Keratinocyte (primary cell): ENCODE results near the gene R3HDM4. TPM values are rescaled to one million over a fixed set of nuclear protein-coding genes. Genes with fewer than 3 reads are reported as not detected.
A peak's percentile ranks its signal among the peaks of the same experiment; 100 is the strongest.

Experiments used
- DNase-seq: peaks from one replicate; pipeline ENCODE4 v3.0.0-alpha.2; 2011; ENCODE audit warnings: low read depth, missing footprints, low spot score
- FAIRE-seq: peaks from 2 replicates; lab custom pipeline; 2011; peaks lifted over from hg19 to GRCh38; lab: Jason Lieb, UNC
- H2AFZ ChIP-seq: 2 replicates; pipeline ENCODE4 v1.6.0; 2012; ENCODE audit warnings: low read length, control low read depth, inconsistent platforms; ENCODE audit not compliant: control insufficient read depth
- H3K27ac ChIP-seq: 2 replicates; pipeline ENCODE4 v1.5.1; 2011; ENCODE audit warnings: low read length; ENCODE audit not compliant: control insufficient read depth, insufficient read depth
- H3K27me3 ChIP-seq: 3 replicates; pipeline ENCODE4 v1.6.0; 2011; ENCODE audit warnings: low read length; ENCODE audit not compliant: control insufficient read depth, insufficient read depth; ENCODE audit errors: extremely low read depth
- H3K36me3 ChIP-seq, 2 experiments: 2 replicates in 1 of 2; 3 replicates in 1 of 2; pipeline ENCODE4 v1.5.1; 2011; ENCODE audit warnings: low read length in 2 of 2, mild to moderate bottlenecking in 1 of 2; ENCODE audit not compliant: control insufficient read depth in 2 of 2, insufficient read depth in 2 of 2; ENCODE audit errors: extremely low read depth in 1 of 2
- H3K4me1 ChIP-seq: 3 replicates; pipeline ENCODE4 v1.5.1; 2011; ENCODE audit warnings: low read length; ENCODE audit not compliant: control insufficient read depth, insufficient read depth; ENCODE audit errors: extremely low read depth
- H3K4me2 ChIP-seq: 3 replicates; pipeline ENCODE4 v1.6.0; 2011; ENCODE audit warnings: low read depth, low read length; ENCODE audit not compliant: control insufficient read depth, insufficient read depth; ENCODE audit errors: extremely low read depth
- H3K4me3 ChIP-seq, 3 experiments: fragments of 200-600 bp in 1 of 3; sonication (generic) in 1 of 3; 2 replicates in 2 of 3; 3 replicates in 1 of 3; pipeline ENCODE4 v1.5.1; 2011 to 2016; ENCODE audit warnings: low read length in 3 of 3, mild to moderate bottlenecking in 3 of 3, control low read depth in 2 of 3, inconsistent platforms in 1 of 3, low read depth in 1 of 3, mixed read lengths in 1 of 3, mixed run types in 1 of 3, moderate library complexity in 1 of 3; ENCODE audit not compliant: control insufficient read depth in 2 of 3, insufficient read depth in 2 of 3; ENCODE audit errors: extremely low read depth in 1 of 3
- H3K79me2 ChIP-seq: 2 replicates; pipeline ENCODE4 v1.6.0; 2012; ENCODE audit warnings: low read length; ENCODE audit not compliant: control insufficient read depth, insufficient read depth
- H3K9ac ChIP-seq: 3 replicates; pipeline ENCODE4 v1.6.0; 2011; ENCODE audit warnings: low read length; ENCODE audit not compliant: control insufficient read depth, insufficient read depth; ENCODE audit errors: extremely low read depth
- H3K9me1 ChIP-seq: 3 replicates; pipeline ENCODE4 v1.6.0; 2011; ENCODE audit warnings: low read length; ENCODE audit not compliant: control insufficient read depth, insufficient read depth; ENCODE audit errors: extremely low read depth
- H3K9me3 ChIP-seq: 2 replicates; pipeline ENCODE4 v1.5.1; 2012; ENCODE audit warnings: low read depth, low read length; ENCODE audit not compliant: control insufficient read depth
- H4K20me1 ChIP-seq: 3 replicates; pipeline ENCODE4 v1.6.0; 2011; ENCODE audit warnings: low read length; ENCODE audit not compliant: control insufficient read depth, insufficient read depth; ENCODE audit errors: extremely low read depth
- EZH2 ChIP-seq: IDR thresholded peaks from one replicate; pipeline ENCODE4 v1.6.1; 2012; ENCODE audit warnings: inconsistent platforms, mild to moderate bottlenecking, low read length, moderate library complexity
- dilution Hi-C: fragments of 300-500 bp; cut with MboI; formaldehyde crosslinking; loops from one replicate; pipeline ENCODE4 v1.7.0; 2020; ENCODE audit warnings: low sequenced_read_pairs; ENCODE audit not compliant: extremely low pct_ligation_motif_present
- polyA plus RNA-seq, 5 experiments: library from polyadenylated mRNA; depleted of rRNA in 3 of 5; stranded (reverse) in 3 of 5; stranded (forward) in 1 of 5; unstranded in 1 of 5; fragments of >200 nt; gene quantifications; 1 replicate in 1 of 5; 2 replicates in 3 of 5; 3 replicates in 1 of 5; pipeline versions ENCODE4 v1.2.1 to v1.2.3, GENCODE V29; 2011 to 2012; ENCODE audit warnings: missing spikeins in 2 of 5, low read depth in 1 of 5, low replicate concordance in 1 of 5
- TF ChIP-seq, protein P1 (sequence below), 3 experiments: IDR thresholded peaks in 1 of 3; conservative IDR thresholded peaks in 1 of 3; optimal IDR thresholded peaks in 1 of 3; 2 replicates in 2 of 3; 3 replicates in 1 of 3; pipeline versions ENCODE3 to v1.5.1; 2011; ENCODE audit warnings: low read length in 3 of 3, mild to moderate bottlenecking in 3 of 3, moderate library complexity in 2 of 3, control low read depth in 1 of 3, inconsistent platforms in 1 of 3; ENCODE audit not compliant: insufficient read depth in 2 of 3; ENCODE audit errors: extremely low read depth in 1 of 3

R3HDM4 gene
- polyA plus RNA-seq, 1 donor (not counting 4 experiments of a cell fraction or from before 2014, with no cell fraction given) = 33.5 TPM

DNA sequence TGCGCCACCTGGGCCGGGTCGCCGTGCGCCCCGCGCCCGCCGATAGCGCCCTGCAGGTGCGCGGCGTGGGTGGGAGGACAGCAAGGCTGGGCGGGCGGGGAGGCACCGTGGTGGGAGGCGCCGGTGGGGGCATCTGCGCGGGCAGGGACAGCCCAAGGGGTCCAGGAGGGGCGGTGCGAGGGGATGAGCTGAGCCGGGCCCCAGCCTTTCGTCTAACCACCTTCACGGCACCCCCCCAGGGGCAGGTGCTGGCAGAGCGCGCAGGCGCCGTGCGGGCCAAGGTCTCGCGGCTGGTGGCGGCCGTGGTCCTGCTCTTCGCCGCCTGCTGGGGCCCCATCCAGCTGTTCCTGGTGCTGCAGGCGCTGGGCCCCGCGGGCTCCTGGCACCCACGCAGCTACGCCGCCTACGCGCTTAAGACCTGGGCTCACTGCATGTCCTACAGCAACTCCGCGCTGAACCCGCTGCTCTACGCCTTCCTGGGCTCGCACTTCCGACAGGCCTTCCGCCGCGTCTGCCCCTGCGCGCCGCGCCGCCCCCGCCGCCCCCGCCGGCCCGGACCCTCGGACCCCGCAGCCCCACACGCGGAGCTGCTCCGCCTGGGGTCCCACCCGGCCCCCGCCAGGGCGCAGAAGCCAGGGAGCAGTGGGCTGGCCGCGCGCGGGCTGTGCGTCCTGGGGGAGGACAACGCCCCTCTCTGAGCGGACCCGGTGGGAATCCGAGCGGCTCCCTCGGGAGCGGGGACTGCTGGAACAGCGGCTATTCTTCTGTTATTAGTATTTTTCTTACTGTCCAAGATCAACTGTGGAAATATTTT, 7.2 kb upstream of the R3HDM4 start:
- H4K20me1 ChIP-seq = no peaks in the 10 kb centered on the region
- H3K27me3 ChIP-seq = peaks cover 43% of the 10 kb centered on the region
- H3K9me3 ChIP-seq = no peaks in the 10 kb centered on the region
- H3K36me3 ChIP-seq = no peaks in the 10 kb centered on the region
- H2AFZ ChIP-seq = no peak overlapping the region
- H3K9me1 ChIP-seq = no peaks in the 10 kb centered on the region
- no peak for FAIRE-seq
- H3K4me1 ChIP-seq = peaks cover 9% of the 10 kb centered on the region
- no peak overlapping the region for H3K9ac ChIP-seq
- peak overlapping the region; percentile 48 for H3K4me2 ChIP-seq
- no peak for DNase-seq
- dilution Hi-C loops = no loop called here
- peak overlapping the region in 1 of 3 experiments; percentile 27 for H3K4me3 ChIP-seq
- H3K27ac ChIP-seq = no peak overlapping the region
- TF ChIP-seq, protein P1, sequence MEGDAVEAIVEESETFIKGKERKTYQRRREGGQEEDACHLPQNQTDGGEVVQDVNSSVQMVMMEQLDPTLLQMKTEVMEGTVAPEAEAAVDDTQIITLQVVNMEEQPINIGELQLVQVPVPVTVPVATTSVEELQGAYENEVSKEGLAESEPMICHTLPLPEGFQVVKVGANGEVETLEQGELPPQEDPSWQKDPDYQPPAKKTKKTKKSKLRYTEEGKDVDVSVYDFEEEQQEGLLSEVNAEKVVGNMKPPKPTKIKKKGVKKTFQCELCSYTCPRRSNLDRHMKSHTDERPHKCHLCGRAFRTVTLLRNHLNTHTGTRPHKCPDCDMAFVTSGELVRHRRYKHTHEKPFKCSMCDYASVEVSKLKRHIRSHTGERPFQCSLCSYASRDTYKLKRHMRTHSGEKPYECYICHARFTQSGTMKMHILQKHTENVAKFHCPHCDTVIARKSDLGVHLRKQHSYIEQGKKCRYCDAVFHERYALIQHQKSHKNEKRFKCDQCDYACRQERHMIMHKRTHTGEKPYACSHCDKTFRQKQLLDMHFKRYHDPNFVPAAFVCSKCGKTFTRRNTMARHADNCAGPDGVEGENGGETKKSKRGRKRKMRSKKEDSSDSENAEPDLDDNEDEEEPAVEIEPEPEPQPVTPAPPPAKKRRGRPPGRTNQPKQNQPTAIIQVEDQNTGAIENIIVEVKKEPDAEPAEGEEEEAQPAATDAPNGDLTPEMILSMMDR (optimal IDR thresholded peaks at IDR 0.05 in 1 of 3, IDR thresholded peaks at IDR 0.05 in 1 of 3, conservative IDR thresholded peaks at IDR 0.05 in 1 of 3; ENCODE audit: extremely low read depth in 1 of 3, insufficient read depth in 2 of 3, low read length in 3 of 3) = no peak
- H3K79me2 ChIP-seq = no peaks in the 10 kb centered on the region

DNA sequence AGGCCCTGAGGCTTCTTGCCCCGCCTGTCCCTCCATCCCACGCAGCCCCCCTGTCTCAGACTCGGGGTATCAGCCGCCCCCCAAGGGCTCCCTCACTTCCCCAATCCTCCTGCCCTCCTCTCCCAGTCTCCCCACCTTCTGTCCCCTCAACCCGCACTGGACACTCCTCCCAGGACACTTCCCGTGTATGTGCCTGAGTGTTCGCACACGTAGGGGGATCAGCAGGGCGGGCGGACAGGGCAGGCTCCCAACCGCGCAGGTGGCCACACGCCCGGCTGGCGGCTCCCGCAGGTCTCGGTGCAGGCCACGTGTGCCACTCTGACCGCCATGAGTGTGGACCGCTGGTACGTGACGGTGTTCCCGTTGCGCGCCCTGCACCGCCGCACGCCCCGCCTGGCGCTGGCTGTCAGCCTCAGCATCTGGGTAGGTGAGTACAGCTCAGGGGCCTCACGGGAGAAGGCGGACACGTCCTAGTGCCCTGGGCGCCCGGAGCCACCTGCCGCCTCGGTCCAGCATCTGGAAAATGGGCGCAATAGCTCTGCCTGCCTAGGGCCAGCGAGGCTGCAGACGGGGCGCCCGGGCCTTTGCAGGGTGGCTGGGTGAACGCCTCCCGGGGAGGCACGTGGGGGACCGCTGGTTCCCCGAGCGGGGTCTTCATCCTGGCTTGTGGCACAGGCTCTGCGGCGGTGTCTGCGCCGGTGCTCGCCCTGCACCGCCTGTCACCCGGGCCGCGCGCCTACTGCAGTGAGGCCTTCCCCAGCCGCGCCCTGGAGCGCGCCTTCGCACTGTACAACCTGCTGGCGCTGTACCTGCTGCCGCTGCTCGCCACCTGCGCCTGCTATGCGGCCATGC, 6.4 kb upstream of the R3HDM4 start:
- Histone ChIP-seq H3K36me3 (no peaks in the 10 kb centered on the region), H3K79me2 (no peaks in the 10 kb centered on the region), H3K9me1 (no peaks in the 10 kb centered on the region), H3K4me3 (no peak overlapping the region), H3K27ac (no peak overlapping the region), H2AFZ (no peak overlapping the region), H3K9me3 (no peaks in the 10 kb centered on the region), H3K27me3 (peaks cover 43% of the 10 kb centered on the region), H3K4me2 (no peak overlapping the region), H3K9ac (no peak overlapping the region), H3K4me1 (peaks cover 4% of the 10 kb centered on the region), H4K20me1 (no peaks in the 10 kb centered on the region)
- DNase-seq = no peak
- dilution Hi-C loops = no loop called here
- no peak for FAIRE-seq
- TF ChIP-seq, protein P1 (optimal IDR thresholded peaks at IDR 0.05 in 1 of 3, IDR thresholded peaks at IDR 0.05 in 1 of 3, conservative IDR thresholded peaks at IDR 0.05 in 1 of 3; ENCODE audit: extremely low read depth in 1 of 3, insufficient read depth in 2 of 3, low read length in 3 of 3) = no peak
- TF ChIP-seq EZH2 = peak; percentile 79
